Activated T-helper 2 cell treated with anti-CD3 and anti-CD28 coated beads, Interferon-gamma antibody, Interleukin-2, Interleukin-4, amounts not matched to agents 10 μg/mL and 5 μg/mL and 100 μg/mL, durations not matched to agents 14 hours and 24 hours and 36 hours (primary cell): Measurements from ENCODE around the gene FGF7. TPM values are rescaled to one million over a fixed set of nuclear protein-coding genes. Genes with fewer than 3 reads are reported as not detected.

Experiments
- DNase-seq: peaks from one replicate; pipeline ENCODE4 v3.0.0; 2021; ENCODE audit warnings: low spot score
- H3K27ac Mint-ChIP-seq: one replicate; pipeline ENCODE4 v1.8.0; 2021; ENCODE audit warnings: mixed read lengths
- H3K27me3 Mint-ChIP-seq: one replicate; pipeline ENCODE4 v1.8.0; 2021; ENCODE audit warnings: low read depth, mixed read lengths
- H3K36me3 Mint-ChIP-seq: one replicate; pipeline ENCODE4 v1.8.0; 2021; ENCODE audit warnings: low read depth, mixed read lengths
- H3K4me1 Mint-ChIP-seq: one replicate; pipeline ENCODE4 v1.8.0; 2021; ENCODE audit warnings: low read depth, mixed read lengths
- H3K4me3 Mint-ChIP-seq: one replicate; pipeline ENCODE4 v1.8.0; 2021; ENCODE audit warnings: low read depth, mild to moderate bottlenecking, moderate library complexity, mixed read lengths
- H3K9me3 Mint-ChIP-seq: one replicate; pipeline ENCODE4 v1.8.0; 2021; ENCODE audit warnings: mixed read lengths
- intact Hi-C: fragments of 100-400 bp; cut with micrococcal nuclease; formaldehyde crosslinking; loops from one replicate; pipeline ENCODE4 v1.15.1; 2023
- total RNA-seq: library from RNA; stranded (reverse); gene quantifications from 2 replicates; pipeline ENCODE4 v1.2.3, GENCODE V29; 2022

Gene FGF7
- total RNA-seq, 1 donor from 2014 or later = not detected

GRCh38 chr15:49530092-49530491 is 107.0 kb downstream of the FGF7 start:
- Mint-ChIP-seq H3K4me3 (no peak overlapping the region), H3K36me3 (no peaks in the 10 kb centered on the region), H3K4me1 (no peaks in the 10 kb centered on the region), H3K9me3 (peaks cover 20% of the 10 kb centered on the region), H3K27me3 (no peaks in the 10 kb centered on the region), H3K27ac (no peak overlapping the region)
- DNase-seq = no peak
- intact Hi-C loops = no loop called here

Other genes with a start within 250 kb of the FGF7 start
- gene FAM227B, start 197.6 kb downstream of the FGF7 start, total RNA-seq = 2.7 and 3.1 TPM in 2 replicates
- gene DTWD1, start 197.8 kb downstream of the FGF7 start, total RNA-seq = 22.0 and 24.0 TPM in 2 replicates